Right atrium auricular region (tissue), 2 donors: ENCODE data around the gene BMP4. TPM values are rescaled to one million over a fixed set of nuclear protein-coding genes. Genes with fewer than 3 reads are reported as not detected.
A peak's percentile ranks its signal among the peaks of the same experiment; 100 is the strongest.

Experiments used
- DNase-seq: peaks from one replicate; pipeline ENCODE4 v3.0.0-alpha.2; 2019; ENCODE audit warnings: low spot score
- H3K27ac ChIP-seq, 2 donors: fragments of 200-600 bp; sonication (generic); 1 replicate in 1 of 2; 2 replicates in 1 of 2; pipeline ENCODE4 v1.5.1; 2016 to 2019
- H3K27me3 ChIP-seq, 2 donors: fragments of 200-600 bp; sonication (generic); one replicate each; pipeline versions ENCODE4 v1.5.1 to v1.6.0; 2017 to 2019
- H3K36me3 ChIP-seq: fragments of 200-600 bp; sonication (generic); one replicate; pipeline ENCODE4 v1.5.1; 2016
- H3K4me1 ChIP-seq, 2 donors: fragments of 200-600 bp; sonication (generic); one replicate each; pipeline versions ENCODE4 v1.5.1 to v1.6.0; 2017 to 2019
- H3K4me3 ChIP-seq, 2 donors: fragments of 200-600 bp; sonication (generic); 1 replicate in 1 of 2; 2 replicates in 1 of 2; pipeline ENCODE4 v1.5.1; 2017 to 2019; ENCODE audit warnings: mild to moderate bottlenecking in 1 of 2, moderate library complexity in 1 of 2
- H3K9me3 ChIP-seq, 2 donors: fragments of 200-600 bp; sonication (generic); one replicate each; pipeline ENCODE4 v1.5.1; 2019
- CTCF ChIP-seq, 2 donors: fragments of 200-600 bp; sonication (generic); IDR thresholded peaks; one replicate each; pipeline ENCODE4 v1.5.1; 2019; ENCODE audit warnings: antibody characterized with exemption in 2 of 2
- total RNA-seq, 2 donors: library from RNA; depleted of rRNA; stranded (reverse); fragments of >200 nt; gene quantifications; one replicate each; pipeline ENCODE4 v1.1.0, GENCODE V29; 2016

Gene BMP4
- total RNA-seq, 2 donors from 2014 or later = 7.8 to 17.9 TPM

- H3K9me3 ChIP-seq = no peaks in the 10 kb centered on the region
- no peak overlapping the region for H3K4me3 ChIP-seq
- no peak overlapping the region for H3K27ac ChIP-seq
- no peak for TF ChIP-seq CTCF (IDR thresholded peaks at IDR 0.05)
- H3K36me3 ChIP-seq = peaks cover 5% of the 10 kb centered on the region
- H3K27me3 ChIP-seq = no peaks in the 10 kb centered on the region
- peaks cover 0 to 18% of the 10 kb centered on the region in 2 donors for H3K4me1 ChIP-seq
- no peak for DNase-seq
Measured at GRCh38 chr14:53947452-53948204, 9.0 kb downstream of the BMP4 start.

- Histone ChIP-seq H3K27me3 (no peaks in the 10 kb centered on the region), H3K4me1 (peaks cover 0 to 13% of the 10 kb centered on the region in 2 donors), H3K36me3 (peaks cover 5% of the 10 kb centered on the region), H3K4me3 (peak overlapping the region; percentile 27 to 42), H3K27ac (no peak overlapping the region), H3K9me3 (no peaks in the 10 kb centered on the region)
- DNase-seq = no peak
- no peak for TF ChIP-seq CTCF (IDR thresholded peaks at IDR 0.05)
Measured at GRCh38 chr14:53947094-53947445, 9.6 kb downstream of the BMP4 start.

GRCh38 chr14:53946404-53947093, 10.1 kb downstream of the BMP4 start:
- no peak for DNase-seq
- Histone ChIP-seq H3K27ac (no peak overlapping the region), H3K36me3 (peaks cover 5% of the 10 kb centered on the region), H3K4me1 (peaks cover 0 to 8% of the 10 kb centered on the region in 2 donors), H3K27me3 (no peaks in the 10 kb centered on the region), H3K4me3 (peak overlapping the region; percentile 27 to 42), H3K9me3 (no peaks in the 10 kb centered on the region)
- TF ChIP-seq CTCF (IDR thresholded peaks at IDR 0.05) = peak in 1 of 2 donors; percentile 25

- Histone ChIP-seq H3K4me3 (no peak overlapping the region), H3K4me1 (peaks cover 0 to 3% of the 10 kb centered on the region in 2 donors), H3K27me3 (no peaks in the 10 kb centered on the region), H3K9me3 (no peaks in the 10 kb centered on the region), H3K36me3 (peaks cover 5% of the 10 kb centered on the region), H3K27ac (no peak overlapping the region)
- no peak for TF ChIP-seq CTCF (IDR thresholded peaks at IDR 0.05)
- DNase-seq = no peak
Measured at GRCh38 chr14:53946071-53946403, 10.6 kb downstream of the BMP4 start.

GRCh38 chr14:53943751-53944083, 12.9 kb downstream of the BMP4 start:
- no peak overlapping the region for H3K27ac ChIP-seq
- H3K4me3 ChIP-seq = no peak overlapping the region
- DNase-seq = no peak
- H3K27me3 ChIP-seq = no peaks in the 10 kb centered on the region
- no peak for TF ChIP-seq CTCF (IDR thresholded peaks at IDR 0.05)
- H3K36me3 ChIP-seq = no peaks in the 10 kb centered on the region
- H3K9me3 ChIP-seq = no peaks in the 10 kb centered on the region
- no peaks in the 10 kb centered on the region for H3K4me1 ChIP-seq
